Measurements from ENCODE around the gene ANKRD63.

DNA sequence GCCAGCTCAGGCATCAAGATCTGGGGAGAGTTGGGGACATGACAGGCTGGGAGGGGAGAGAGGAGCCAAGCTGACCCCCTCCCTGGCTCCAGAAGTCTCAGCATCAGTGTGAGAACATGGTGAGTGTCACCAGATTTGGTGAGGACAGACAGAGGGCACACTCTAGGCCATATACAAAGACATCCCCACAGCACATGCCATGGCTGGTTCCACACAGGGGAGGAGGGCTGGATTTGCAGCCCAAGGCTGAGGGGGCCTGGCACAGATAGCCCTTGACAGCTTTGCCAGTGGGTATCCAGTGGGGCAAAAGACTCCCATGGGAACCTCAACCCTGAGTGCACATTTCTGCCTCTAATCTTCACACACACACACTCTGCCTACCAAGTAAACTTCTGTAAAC lies 10.1 kb upstream of the ANKRD63 start:
- TF ChIP-seq, protein P1, sequence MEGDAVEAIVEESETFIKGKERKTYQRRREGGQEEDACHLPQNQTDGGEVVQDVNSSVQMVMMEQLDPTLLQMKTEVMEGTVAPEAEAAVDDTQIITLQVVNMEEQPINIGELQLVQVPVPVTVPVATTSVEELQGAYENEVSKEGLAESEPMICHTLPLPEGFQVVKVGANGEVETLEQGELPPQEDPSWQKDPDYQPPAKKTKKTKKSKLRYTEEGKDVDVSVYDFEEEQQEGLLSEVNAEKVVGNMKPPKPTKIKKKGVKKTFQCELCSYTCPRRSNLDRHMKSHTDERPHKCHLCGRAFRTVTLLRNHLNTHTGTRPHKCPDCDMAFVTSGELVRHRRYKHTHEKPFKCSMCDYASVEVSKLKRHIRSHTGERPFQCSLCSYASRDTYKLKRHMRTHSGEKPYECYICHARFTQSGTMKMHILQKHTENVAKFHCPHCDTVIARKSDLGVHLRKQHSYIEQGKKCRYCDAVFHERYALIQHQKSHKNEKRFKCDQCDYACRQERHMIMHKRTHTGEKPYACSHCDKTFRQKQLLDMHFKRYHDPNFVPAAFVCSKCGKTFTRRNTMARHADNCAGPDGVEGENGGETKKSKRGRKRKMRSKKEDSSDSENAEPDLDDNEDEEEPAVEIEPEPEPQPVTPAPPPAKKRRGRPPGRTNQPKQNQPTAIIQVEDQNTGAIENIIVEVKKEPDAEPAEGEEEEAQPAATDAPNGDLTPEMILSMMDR (IDR thresholded peaks at IDR 0.05), result no peak
- TF ChIP-seq EP300 (IDR thresholded peaks at IDR 0.05) (no peak), POLR2A (IDR thresholded peaks at IDR 0.05) (no peak)

Data from ovary (tissue), 3 donors.